Activated CD4-positive, alpha-beta T cell treated with anti-CD3 and anti-CD28 coated beads for 36 hours (primary cell): ENCODE data around the gene OS9. TPM values are rescaled to one million over a fixed set of nuclear protein-coding genes. Genes with fewer than 3 reads are reported as not detected.
"Not testable (repeated sequence)": the region's sequence is repeated elsewhere in the genome, so short reads cannot be mapped to it uniquely, and the experiment has no call there.

Source experiments
- ATAC-seq: fragments of 200-7000 bp; cut with Tn5 transposase; one replicate; pipeline ENCODE4 v1.10.0; 2021; ENCODE audit warnings: mild to moderate bottlenecking, moderate library complexity
- CTCF ChIA-PET: fragments of 350-600 bp; sonication (Branson Sonifier 250); formaldehyde crosslinking; loops from one replicate; lab custom pipeline; 2021; ENCODE audit warnings: antibody characterized with exemption; lab: Charles Lee
- POLR2A ChIA-PET: fragments of 350-600 bp; sonication (Branson Sonifier 250); formaldehyde crosslinking; loops from one replicate; lab custom pipeline; 2021; ENCODE audit warnings: antibody characterized with exemption, inconsistent platforms; lab: Charles Lee
- DNase-seq: peaks from one replicate; pipeline ENCODE4 v3.0.0-alpha.2; 2020
- H3K27ac Mint-ChIP-seq: one replicate; pipeline ENCODE4 v1.8.0; 2021; ENCODE audit warnings: mixed read lengths
- H3K27me3 Mint-ChIP-seq: one replicate; pipeline ENCODE4 v1.8.0; 2021; ENCODE audit warnings: mixed read lengths
- H3K36me3 Mint-ChIP-seq: one replicate; pipeline ENCODE4 v1.8.0; 2021; ENCODE audit warnings: low read depth, mixed read lengths
- H3K4me1 Mint-ChIP-seq: one replicate; pipeline ENCODE4 v1.8.0; 2021; ENCODE audit warnings: mixed read lengths
- H3K4me3 Mint-ChIP-seq: one replicate; pipeline ENCODE4 v1.8.0; 2021; ENCODE audit warnings: mild to moderate bottlenecking, moderate library complexity, mixed read lengths
- H3K9me3 Mint-ChIP-seq: one replicate; pipeline ENCODE4 v1.8.0; 2021; ENCODE audit warnings: low read depth, mixed read lengths
- intact Hi-C, 2 experiments: fragments of 100-400 bp; cut with DNase I in 1 of 2; cut with micrococcal nuclease in 1 of 2; formaldehyde crosslinking; loops; one replicate each; pipeline versions ENCODE4 v1.14.2 to v1.15.1; 2022 to 2024; cut with DNase I, micrococcal nuclease
- total RNA-seq, 2 experiments: library from RNA; stranded (reverse); gene quantifications; one replicate each; pipeline ENCODE4 v1.2.3, GENCODE V29; 2021

Gene OS9
- total RNA-seq, 2 experiments from 2014 or later, result 61.7 to 63.2 TPM

GRCh38 chr12:57716305-57716704, 22.4 kb downstream of the OS9 start:
- ChIA-PET CTCF (interaction anchor here (0.7 to 1.5 kb wide), 2 partner anchors 12 to 843 kb away, joined by 3 to 4 read pairs; no protein-coding TSS in a partner anchor), POLR2A (no interaction called here)
- no peak for ATAC-seq
- no peak for DNase-seq
- Mint-ChIP-seq H3K27ac (no peak overlapping the region), H3K27me3 (no peaks in the 10 kb centered on the region), H3K36me3 (peaks cover 38% of the 10 kb centered on the region), H3K9me3 (no peaks in the 10 kb centered on the region), H3K4me3 (no peak overlapping the region), H3K4me1 (no peaks in the 10 kb centered on the region)
- intact Hi-C loops, result no loop called here

- POLR2A ChIA-PET, result no interaction called here
- ATAC-seq (no peak), DNase-seq (no peak)
- Mint-ChIP-seq H3K27me3 (no peaks in the 10 kb centered on the region), H3K9me3 (no peaks in the 10 kb centered on the region), H3K4me1 (no peaks in the 10 kb centered on the region), H3K36me3 (peaks cover 37% of the 10 kb centered on the region), H3K4me3 (no peak overlapping the region), H3K27ac (no peak overlapping the region)
- intact Hi-C loops, result no loop called here
- CTCF ChIA-PET, result interaction anchor here (1.5 kb wide), 1 partner anchor 13 kb away, joined by 4 read pairs; no protein-coding TSS in a partner anchor
Observed at GRCh38 chr12:57717131-57717530, 23.2 kb downstream of the OS9 start.

GRCh38 chr12:57717846-57718640, 24.1 kb downstream of the OS9 start:
- H3K27ac Mint-ChIP-seq, result no peak overlapping the region

GRCh38 chr12:57718641-57719528, 25.0 kb downstream of the OS9 start:
- DNase-seq, result no peak
- no peak overlapping the region for H3K27ac Mint-ChIP-seq
- peaks cover 34% of the 10 kb centered on the region for H3K36me3 Mint-ChIP-seq
- POLR2A ChIA-PET, result interaction anchor here (0.6 kb wide), 1 partner anchor 302 kb away, joined by 4 read pairs; no protein-coding TSS in a partner anchor
- CTCF ChIA-PET, result no interaction called here
- intact Hi-C loops, result no loop called here
- no peaks in the 10 kb centered on the region for H3K27me3 Mint-ChIP-seq
- no peaks in the 10 kb centered on the region for H3K9me3 Mint-ChIP-seq
- H3K4me1 Mint-ChIP-seq, result no peaks in the 10 kb centered on the region
- ATAC-seq, result no peak
- no peak overlapping the region for H3K4me3 Mint-ChIP-seq

More at GRCh38 chr12:57717846-57718640, 24.1 kb downstream of the OS9 start:
- DNase-seq, result no peak
- H3K9me3 Mint-ChIP-seq, result no peaks in the 10 kb centered on the region
- no peaks in the 10 kb centered on the region for H3K4me1 Mint-ChIP-seq
- ChIA-PET POLR2A (no interaction called here), CTCF (interaction anchor here (0.6 to 1.5 kb wide), 2 partner anchors 14 to 136 kb away, joined by 3 to 4 read pairs; no protein-coding TSS in a partner anchor)
- intact Hi-C loops, result no loop called here
- ATAC-seq, result no peak
- no peaks in the 10 kb centered on the region for H3K27me3 Mint-ChIP-seq
- H3K36me3 Mint-ChIP-seq, result peaks cover 37% of the 10 kb centered on the region
- H3K4me3 Mint-ChIP-seq, result no peak overlapping the region

- no peaks in the 10 kb centered on the region for H3K4me1 Mint-ChIP-seq
- no peaks in the 10 kb centered on the region for H3K9me3 Mint-ChIP-seq
- CTCF ChIA-PET, result no interaction called here
- no peak overlapping the region for H3K27ac Mint-ChIP-seq
- POLR2A ChIA-PET, result interaction anchor here (0.6 to 1.0 kb wide), 3 partner anchors 10 to 303 kb away, joined by 3 to 4 read pairs (median 4); no protein-coding TSS in a partner anchor
- H3K27me3 Mint-ChIP-seq, result no peaks in the 10 kb centered on the region
- intact Hi-C loops, result loop anchor here in 1 of 2 experiments (2.0 kb wide), 1 partner anchor 23 kb away; no protein-coding TSS in a partner anchor
- DNase-seq, result no peak
- no peak overlapping the region for H3K4me3 Mint-ChIP-seq
- peaks cover 34% of the 10 kb centered on the region for H3K36me3 Mint-ChIP-seq
- ATAC-seq, result no peak
Observed at GRCh38 chr12:57719777-57720605, 26.1 kb downstream of the OS9 start.

- ATAC-seq (no peak), DNase-seq (no peak)
- intact Hi-C loops, result loop anchor here in 1 of 2 experiments (2.0 kb wide), 1 partner anchor 22 kb away; no protein-coding TSS in a partner anchor
- Mint-ChIP-seq H3K9me3 (no peaks in the 10 kb centered on the region), H3K27me3 (no peaks in the 10 kb centered on the region), H3K4me3 (no peak overlapping the region), H3K36me3 (peaks cover 34% of the 10 kb centered on the region), H3K4me1 (no peaks in the 10 kb centered on the region), H3K27ac (no peak overlapping the region)
- CTCF ChIA-PET, result no interaction called here
- POLR2A ChIA-PET, result interaction anchor here (1.0 kb wide), 1 partner anchor 27 kb away, joined by 4 read pairs; no protein-coding TSS in a partner anchor
Observed at GRCh38 chr12:57720606-57721595, 27.0 kb downstream of the OS9 start.

- not testable (repeated sequence) for ATAC-seq
Observed at GRCh38 chr12:57721846-57722608, 28.1 kb downstream of the OS9 start.

GRCh38 chr12:57722716-57723629, 29.0 kb downstream of the OS9 start:
- intact Hi-C loops, result no loop called here
- no peak for ATAC-seq
- Mint-ChIP-seq H3K27ac (no peak overlapping the region), H3K9me3 (no peaks in the 10 kb centered on the region), H3K27me3 (no peaks in the 10 kb centered on the region), H3K36me3 (peaks cover 42% of the 10 kb centered on the region), H3K4me1 (no peaks in the 10 kb centered on the region), H3K4me3 (no peak overlapping the region)
- CTCF ChIA-PET, result interaction anchor here (1.2 kb wide), 1 partner anchor 9 kb away, joined by 4 read pairs; no protein-coding TSS in a partner anchor
- POLR2A ChIA-PET, result no interaction called here
- DNase-seq, result no peak

More at GRCh38 chr12:57721846-57722608, 28.1 kb downstream of the OS9 start:
- H3K4me1 Mint-ChIP-seq, CTCF ChIA-PET, H3K9me3 Mint-ChIP-seq, H3K4me3 Mint-ChIP-seq, POLR2A ChIA-PET, H3K27me3 Mint-ChIP-seq, DNase-seq: not testable (repeated sequence)
- Mint-ChIP-seq H3K27ac (peak overlapping the region; percentile 72), H3K36me3 (peaks cover 38% of the 10 kb centered on the region)
- intact Hi-C loops, result loop anchor here in 1 of 2 experiments (2.0 kb wide), 1 partner anchor 21 kb away; no protein-coding TSS in a partner anchor

GRCh38 chr12:57723630-57723962, 29.7 kb downstream of the OS9 start:
- H3K27ac Mint-ChIP-seq, result no peak overlapping the region
- intact Hi-C loops, result no loop called here
- no peak for DNase-seq
- no peaks in the 10 kb centered on the region for H3K4me1 Mint-ChIP-seq
- ChIA-PET CTCF (interaction anchor here (1.2 kb wide), 1 partner anchor 8 kb away, joined by 4 read pairs; no protein-coding TSS in a partner anchor), POLR2A (no interaction called here)
- H3K27me3 Mint-ChIP-seq, result no peaks in the 10 kb centered on the region
- ATAC-seq, result no peak
- no peak overlapping the region for H3K4me3 Mint-ChIP-seq
- H3K36me3 Mint-ChIP-seq, result peaks cover 36% of the 10 kb centered on the region
- no peaks in the 10 kb centered on the region for H3K9me3 Mint-ChIP-seq
